Sigmoid colon (tissue), 4 donors: ENCODE measurements around the gene DOCK8.
"Not testable (repeated sequence)": the region's sequence is repeated elsewhere in the genome, so short reads cannot be mapped to it uniquely, and the experiment has no call there.

ENCODE experiments used
- EP300 ChIP-seq, 4 donors: sonication (generic); formaldehyde crosslinking; IDR thresholded peaks; one replicate each; pipeline ENCODE4 v1.6.1; 2017; ENCODE audit warnings: antibody characterized with exemption in 4 of 4
- POLR2AphosphoS5 ChIP-seq, 4 donors: sonication (generic); formaldehyde crosslinking; IDR thresholded peaks; one replicate each; pipeline ENCODE4 v1.6.1; 2017; ENCODE audit warnings: antibody characterized with exemption in 4 of 4
- TF ChIP-seq, protein P1 (sequence below), 4 experiments: fragments of 450-650 bp in 3 of 4; fragments of 200-600 bp in 1 of 4; IDR thresholded peaks; one replicate each; pipeline ENCODE4 v1.5.1; 2016 to 2019; ENCODE audit warnings: antibody characterized with exemption in 4 of 4, mild to moderate bottlenecking in 3 of 4, moderate library complexity in 2 of 4

- not testable (repeated sequence) for TF ChIP-seq EP300, POLR2AphosphoS5 (IDR thresholded peaks at IDR 0.05)
- TF ChIP-seq, protein P1, sequence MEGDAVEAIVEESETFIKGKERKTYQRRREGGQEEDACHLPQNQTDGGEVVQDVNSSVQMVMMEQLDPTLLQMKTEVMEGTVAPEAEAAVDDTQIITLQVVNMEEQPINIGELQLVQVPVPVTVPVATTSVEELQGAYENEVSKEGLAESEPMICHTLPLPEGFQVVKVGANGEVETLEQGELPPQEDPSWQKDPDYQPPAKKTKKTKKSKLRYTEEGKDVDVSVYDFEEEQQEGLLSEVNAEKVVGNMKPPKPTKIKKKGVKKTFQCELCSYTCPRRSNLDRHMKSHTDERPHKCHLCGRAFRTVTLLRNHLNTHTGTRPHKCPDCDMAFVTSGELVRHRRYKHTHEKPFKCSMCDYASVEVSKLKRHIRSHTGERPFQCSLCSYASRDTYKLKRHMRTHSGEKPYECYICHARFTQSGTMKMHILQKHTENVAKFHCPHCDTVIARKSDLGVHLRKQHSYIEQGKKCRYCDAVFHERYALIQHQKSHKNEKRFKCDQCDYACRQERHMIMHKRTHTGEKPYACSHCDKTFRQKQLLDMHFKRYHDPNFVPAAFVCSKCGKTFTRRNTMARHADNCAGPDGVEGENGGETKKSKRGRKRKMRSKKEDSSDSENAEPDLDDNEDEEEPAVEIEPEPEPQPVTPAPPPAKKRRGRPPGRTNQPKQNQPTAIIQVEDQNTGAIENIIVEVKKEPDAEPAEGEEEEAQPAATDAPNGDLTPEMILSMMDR (IDR thresholded peaks at IDR 0.05) = not testable (repeated sequence)
These were observed 44.9 kb upstream of the DOCK8 start for GRCh38 chr9:169757-170156.
